22Rv1 (cell line): ENCODE measurements around the gene LIPG.

ENCODE experiments used
- CTCF ChIP-seq: fragments of 450-650 bp; IDR thresholded peaks from 2 replicates; pipeline ENCODE4 v1.5.1; 2017; ENCODE audit warnings: mild to moderate bottlenecking
- ZFX ChIP-seq: fragments of 450-650 bp; IDR thresholded peaks from 2 replicates; pipeline ENCODE4 v1.6.1; 2017; ENCODE audit warnings: antibody characterized with exemption, borderline replicate concordance

- TF ChIP-seq CTCF = no peak
- no peak for TF ChIP-seq ZFX
Measured at GRCh38 chr18:49520661-49521145, 41.2 kb upstream of the LIPG start.
